ENCODE results near the gene COMT. TPM values are rescaled to one million over a fixed set of nuclear protein-coding genes. Genes with fewer than 3 reads are reported as not detected.

COMT gene
- polyA plus RNA-seq, 3 donors: 116 to 143 (median 126) TPM

DNA sequence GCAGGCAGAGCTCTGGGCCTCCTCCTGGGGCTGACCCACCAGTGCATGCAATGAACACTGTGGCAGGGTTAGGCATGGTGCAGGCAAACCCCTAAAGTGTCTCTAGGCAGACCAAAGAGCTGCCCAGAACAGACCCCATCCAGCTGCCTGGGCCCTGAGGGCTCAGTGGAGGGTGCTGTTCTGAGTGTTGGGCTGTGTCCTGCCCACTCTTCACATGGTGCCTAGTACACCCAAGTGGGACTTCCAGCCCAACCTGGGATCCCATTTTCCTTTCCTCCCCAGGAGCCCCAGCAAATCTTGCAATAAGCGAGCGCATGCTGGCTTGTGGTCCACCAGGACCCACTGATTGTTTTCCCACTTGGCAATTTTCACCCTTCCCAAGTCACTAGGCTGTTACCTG lies 48.6 kb downstream of the COMT start:
- DNase-seq: no peak

DNA sequence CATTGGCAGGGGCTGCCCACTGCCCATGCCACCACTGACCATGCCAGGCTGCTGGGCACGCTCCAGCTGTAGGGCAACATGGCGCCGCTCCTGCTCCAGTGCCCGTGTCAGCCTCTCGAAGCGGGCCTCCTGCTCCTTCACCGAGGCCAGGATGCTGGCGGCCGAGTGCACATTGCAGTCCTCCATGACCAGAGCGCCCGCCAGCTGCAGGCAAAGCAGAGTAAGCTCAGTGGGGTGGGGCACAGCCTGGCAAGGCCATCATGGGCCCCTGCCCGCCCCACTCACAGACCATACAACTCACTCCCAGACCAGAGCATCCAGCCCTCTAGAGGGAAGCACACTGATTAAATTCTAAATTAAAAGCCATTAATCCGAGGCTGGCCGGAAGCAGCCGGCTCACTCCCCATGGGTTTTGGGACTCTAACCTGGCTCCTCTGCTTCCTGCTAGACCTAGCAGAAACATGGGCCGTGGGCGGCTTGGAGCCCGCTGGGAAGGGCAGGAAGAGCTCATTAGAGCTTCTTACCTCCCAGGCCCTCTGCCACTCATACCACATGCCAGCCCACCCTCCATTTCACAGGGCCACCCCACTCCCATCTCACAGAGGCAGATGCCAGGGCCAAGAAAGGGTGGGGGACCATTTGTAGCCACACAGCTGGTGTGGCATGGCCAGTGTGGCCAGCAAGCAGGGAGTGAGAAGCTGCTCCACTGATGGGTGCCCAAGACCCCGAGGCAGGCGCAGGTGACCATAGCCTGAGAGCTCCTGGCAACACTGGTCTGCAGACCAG lies 49.2 kb downstream of the COMT start:
- no peak for DNase-seq

DNA sequence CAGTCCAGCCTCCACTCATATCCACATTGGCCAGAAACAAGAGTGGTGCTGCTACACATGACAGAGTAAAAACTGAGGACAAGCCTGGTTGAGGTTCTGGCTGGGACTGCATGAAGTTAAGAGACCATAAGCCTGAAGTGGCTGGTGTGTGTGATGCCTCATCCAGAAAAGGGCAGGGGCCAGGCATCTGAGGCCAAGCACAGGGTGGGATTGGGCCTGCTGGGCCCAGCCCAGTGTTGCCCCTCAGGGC lies 49.7 kb downstream of the COMT start:
- no peak for DNase-seq

DNA sequence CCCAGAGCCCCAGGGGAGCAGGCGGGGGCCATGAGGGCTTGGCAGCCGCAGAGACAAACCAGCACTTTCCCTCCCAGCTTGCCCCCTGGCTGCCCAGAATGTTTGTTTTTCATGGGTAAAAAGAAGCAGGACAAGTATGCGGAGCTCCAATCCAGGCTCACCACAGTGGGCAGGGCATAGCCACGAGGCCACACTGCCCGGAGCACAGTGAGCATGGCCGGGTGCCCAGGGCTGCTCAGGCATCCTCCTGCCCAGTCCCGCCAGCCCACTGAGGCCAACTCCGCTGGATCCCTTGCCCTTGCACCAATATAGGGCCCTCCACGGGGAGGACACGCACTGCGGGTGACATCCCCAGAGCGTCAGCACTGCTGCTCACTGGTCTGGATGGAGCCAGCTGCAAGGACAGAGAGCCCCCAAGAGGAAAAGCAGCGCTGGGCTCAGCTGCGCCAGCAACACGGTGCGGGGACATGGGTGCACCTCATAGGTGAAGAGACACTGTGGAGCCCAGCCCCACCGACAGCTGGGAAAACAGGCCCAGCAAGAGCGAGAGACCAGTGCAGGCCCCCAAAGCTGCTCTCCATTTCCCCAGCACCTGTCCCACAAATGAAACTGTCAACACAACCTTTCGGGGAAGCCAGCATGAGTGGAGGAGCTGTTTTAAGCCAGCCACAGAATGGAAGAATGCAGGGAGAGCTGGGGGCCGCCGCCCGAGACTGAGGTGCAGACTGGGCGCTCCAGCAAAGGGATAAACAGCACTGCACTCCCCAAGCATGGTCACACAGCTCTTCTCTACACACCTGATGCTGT lies 50.3 kb downstream of the COMT start:
- no peak for DNase-seq

DNA sequence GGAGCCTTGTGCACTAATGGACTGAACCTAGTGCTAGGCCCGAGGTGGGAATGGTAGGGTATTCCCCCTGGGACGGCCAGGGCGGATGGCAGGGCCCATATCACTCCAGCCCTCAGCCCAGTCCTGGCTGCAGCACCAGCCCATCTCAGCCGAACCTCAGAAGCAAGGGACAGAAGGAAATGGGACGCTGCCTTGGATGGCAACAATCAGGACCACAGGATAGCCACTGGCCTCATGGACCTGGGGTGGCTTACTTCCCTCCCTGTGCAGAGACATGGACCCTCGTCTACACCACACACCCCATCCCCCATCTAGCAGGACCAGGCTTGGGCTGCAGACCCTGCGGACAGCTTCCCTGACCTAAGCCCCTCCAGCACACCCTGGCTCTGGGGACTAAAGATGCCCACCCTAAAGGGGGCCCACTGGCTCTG lies 50.9 kb downstream of the COMT start:
- DNase-seq: no peak

DNA sequence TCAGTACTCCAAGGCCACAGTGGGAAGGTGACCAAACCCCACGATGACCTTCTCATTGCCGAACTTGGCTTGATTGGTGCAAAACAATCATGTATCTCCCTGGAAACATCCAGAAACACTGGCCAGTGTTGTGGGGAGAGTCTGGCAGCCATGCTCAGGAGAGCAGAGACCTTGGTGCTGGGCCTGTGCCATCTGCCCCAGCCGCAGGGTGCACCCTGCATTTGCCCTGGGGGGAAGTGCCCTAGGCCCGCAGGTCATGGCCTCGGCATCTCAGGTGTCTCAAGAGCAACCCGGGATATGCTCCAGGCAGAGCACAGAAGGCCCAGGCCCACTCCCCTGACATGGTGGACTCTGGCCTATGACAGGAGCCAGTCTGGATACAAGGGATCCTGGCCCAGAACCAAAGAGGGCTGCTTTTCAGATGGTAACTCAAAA lies 51.4 kb downstream of the COMT start:
- no peak for DNase-seq

DNA sequence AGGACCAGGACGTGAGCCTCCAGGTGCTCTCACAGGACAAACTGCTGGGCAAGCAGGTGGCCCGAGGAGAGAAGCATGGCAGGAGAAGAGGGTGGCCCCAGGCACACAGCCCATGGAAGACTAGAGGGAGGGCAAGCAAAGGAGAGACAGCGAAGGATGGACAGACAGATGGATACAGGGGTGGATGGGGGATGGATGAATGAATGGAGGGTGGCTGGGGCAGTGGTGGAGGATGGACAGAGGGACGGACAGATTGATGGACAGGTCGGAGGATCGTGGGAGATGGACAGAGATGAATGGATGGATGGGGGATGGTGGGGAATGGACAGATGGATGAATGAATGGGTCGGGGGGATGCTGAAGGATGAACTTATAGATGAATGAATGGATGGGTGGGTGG lies 52.4 kb downstream of the COMT start:
- no peak for DNase-seq

DNA sequence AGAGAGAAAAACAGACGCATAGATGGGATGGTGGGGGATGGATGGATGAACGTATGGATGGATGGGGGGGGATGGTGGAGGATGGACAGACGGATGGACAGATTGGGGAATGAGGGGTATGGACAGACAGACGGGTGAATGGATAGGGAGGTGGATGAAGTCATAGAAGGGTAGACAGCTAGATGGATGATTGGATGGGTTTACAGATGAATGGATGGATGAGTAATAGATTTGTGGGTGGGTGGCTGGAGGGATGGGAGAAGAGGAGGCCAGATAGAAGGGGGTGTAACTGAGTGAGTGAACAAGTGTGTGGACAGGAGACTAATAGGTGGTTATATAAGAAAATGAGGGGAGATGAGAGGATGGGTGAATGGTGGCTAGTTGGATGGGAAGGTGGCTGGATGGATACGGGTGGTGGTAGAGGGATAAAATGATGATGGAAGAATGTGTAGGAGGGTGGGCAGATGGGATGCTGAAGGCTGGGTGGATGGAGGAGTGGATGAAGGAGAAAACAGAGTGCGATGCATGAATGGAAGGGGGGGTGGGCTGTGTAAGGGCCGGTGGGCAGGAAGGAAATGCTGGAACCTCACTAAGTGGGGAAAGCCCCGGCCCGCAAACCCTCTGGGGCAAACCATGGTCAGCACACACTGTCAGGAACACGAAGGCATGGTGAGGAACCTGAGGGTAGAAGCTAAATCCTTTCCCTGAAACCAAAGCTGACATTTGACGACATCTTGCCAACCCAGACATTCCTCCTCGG lies 53.5 kb downstream of the COMT start:
- no peak for DNase-seq

DNA sequence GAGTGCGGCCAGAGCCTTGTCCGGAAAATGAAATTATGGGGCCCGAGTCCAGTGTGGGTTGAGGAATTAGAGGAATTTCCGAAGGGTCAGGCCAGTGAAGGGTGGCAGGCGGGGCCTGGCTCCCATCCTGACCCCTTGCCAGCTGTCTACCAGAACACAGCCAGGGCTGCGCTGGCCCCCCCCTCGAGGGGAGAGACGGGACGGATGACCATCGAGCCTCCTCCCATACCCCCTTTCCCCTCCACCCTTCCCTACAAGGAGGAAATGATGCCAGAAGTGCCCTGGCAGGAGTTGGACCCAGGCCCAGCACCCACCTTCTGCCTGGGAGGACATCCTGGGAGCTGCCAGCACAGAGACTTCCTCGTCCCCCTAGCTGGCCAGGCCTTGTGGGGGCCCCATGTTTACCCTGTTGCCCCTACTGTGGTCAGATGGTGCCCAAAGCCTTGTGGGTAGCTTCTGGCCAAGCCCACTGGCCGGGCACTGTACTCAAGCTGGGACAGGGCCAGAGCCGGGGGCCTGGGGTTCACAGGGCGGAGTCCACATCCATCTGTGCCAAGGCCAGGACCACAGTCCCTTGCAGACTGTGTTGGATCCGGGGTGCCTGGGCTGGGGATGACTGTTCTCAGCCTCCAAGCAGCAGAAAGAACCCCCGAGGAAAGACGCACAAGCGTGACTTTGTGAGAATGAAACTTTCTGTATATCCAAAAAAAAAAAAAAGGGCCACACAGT lies 54.2 kb downstream of the COMT start:
- peak; percentile 26 for DNase-seq

DNA sequence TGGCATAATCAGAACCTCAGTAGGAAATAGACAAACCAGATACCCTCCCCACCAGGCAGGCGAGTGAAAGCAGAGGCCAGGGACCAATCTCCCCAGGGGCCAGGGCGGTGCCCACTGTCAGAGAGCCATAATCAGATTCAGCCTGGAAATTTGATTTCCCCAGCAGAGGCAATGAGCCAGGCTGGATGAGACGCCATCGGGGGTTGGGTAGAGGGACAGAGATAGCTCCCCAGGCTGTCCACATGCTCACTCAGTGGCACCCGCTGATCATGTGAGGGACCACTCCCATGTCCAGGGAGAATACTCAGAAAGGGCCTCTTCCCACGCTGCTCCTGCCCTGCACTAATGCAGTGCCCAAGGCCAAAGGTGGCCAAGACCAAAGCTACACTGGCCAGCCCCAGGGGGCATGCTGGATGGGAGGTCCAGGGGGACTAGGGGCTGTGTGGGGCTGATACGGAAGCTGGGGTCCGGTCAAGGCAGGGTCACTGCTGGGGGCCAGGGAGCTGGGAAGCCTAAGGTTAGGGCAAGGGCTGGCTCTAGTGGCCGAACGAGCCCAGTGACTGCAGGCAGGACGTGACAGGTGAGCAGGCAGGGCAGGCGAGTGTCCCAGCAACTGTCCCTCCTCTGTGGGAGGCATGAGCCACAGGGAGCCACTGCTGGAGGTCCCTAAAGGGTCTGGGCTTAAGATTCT lies 55.3 kb downstream of the COMT start:
- DNase-seq: no peak

DNA sequence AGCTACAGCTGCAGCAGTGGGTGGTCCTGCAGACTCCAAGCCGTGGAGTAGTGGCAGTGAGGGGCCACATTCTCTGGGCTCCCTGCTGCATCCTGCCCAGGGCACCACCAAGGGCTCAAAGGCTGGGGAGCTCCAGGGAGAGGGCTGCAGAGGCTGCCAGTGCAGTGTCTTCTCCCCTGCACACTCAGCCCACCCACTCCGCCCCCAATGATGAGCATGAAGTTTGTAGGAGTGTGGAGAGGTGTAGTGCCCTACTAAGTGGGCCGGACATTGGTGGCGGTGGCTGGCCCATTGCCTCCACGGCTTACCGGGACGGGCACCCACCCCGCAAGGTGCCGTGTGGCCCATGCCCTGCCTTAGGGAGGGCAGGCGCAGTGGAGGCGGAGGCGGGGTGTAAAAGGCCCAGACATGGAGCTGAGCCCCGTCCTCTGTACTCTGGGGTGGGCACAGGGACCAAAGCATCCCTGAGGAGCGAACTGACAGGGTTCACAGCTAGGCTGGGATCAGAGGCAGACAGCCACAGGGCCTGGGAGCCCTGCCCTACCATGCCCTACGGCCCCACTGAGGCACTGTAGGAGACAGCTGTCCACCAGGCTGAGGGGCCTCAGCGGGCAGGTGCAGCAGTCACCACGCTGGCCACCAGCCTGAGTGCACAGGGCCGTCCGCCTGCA lies 56.1 kb downstream of the COMT start:
- DNase-seq: no peak

DNA sequence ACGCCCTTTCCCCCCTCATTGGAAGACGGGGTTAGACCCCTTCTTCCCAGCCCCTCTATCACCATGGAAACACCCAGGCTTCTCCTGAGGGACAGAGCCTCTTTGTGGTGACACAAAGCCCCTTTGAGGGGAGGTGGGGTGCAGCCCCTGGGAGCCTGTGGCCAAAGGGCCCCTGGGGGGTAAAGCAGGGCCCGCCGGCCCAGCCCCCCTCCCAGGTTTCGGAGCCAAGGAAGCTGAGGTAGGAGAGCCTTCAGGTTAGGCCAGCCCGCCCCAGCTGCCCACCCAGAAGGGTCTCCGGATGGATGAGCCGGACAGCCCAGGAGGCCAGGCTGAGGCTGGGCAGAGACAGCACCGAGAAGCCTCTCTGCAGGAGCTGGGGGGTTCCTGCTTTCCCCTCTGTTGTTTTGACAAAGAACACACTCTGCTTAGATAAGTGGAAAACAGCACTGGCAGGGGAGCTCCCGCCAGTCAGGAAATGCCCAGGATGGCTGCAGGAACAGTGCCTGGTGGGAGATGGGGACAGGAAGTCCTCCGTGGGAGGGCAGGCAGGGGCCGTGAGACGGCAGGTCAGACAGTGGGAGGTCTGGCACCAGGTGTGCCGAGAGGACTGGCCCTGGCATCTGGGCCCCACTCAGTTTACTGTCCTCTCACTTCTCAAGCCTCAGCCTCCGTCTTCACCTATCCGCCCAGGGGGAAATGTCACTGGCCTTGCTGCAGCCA lies 56.8 kb downstream of the COMT start:
- DNase-seq: no peak

DNA sequence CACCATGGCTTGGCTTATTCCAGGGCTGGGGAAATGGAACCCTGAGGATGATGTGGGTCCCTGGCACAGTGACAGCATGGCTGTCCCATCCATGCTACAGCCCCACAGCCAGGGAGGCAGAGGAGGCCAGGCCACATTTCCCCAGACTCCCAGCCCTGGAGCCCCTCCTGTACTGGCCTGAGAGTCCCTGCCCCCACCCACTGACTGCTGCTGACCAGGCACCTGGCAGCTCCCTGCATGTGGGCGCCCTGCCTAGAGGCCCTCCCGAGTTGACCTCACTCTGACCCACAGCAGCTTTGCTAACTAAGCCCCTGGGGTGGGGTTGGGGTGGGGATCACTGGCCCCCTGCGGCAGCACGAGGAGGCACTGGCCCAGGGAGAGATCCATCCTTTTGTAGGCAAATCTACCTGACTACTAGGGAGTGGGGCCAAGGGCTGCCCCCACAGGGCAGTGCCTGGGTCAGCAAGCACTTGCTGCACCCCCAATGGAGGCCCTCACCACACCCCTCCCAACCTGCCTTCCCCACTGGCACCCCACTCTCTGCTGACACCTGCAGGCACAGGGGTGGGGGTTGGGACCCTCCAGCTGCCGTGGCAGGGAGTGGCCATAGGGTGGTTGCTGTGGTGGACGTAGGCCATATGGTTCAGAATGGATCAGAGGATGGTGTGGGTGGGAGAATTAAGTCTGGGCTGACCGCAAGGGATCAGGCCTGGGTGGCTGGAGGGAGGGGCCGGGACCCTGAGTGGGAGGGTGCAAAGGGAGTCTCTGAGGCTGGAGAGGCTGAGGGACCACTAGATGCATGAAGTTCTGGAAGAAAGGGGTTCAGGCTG lies 57.6 kb downstream of the COMT start:
- no peak for DNase-seq

DNA sequence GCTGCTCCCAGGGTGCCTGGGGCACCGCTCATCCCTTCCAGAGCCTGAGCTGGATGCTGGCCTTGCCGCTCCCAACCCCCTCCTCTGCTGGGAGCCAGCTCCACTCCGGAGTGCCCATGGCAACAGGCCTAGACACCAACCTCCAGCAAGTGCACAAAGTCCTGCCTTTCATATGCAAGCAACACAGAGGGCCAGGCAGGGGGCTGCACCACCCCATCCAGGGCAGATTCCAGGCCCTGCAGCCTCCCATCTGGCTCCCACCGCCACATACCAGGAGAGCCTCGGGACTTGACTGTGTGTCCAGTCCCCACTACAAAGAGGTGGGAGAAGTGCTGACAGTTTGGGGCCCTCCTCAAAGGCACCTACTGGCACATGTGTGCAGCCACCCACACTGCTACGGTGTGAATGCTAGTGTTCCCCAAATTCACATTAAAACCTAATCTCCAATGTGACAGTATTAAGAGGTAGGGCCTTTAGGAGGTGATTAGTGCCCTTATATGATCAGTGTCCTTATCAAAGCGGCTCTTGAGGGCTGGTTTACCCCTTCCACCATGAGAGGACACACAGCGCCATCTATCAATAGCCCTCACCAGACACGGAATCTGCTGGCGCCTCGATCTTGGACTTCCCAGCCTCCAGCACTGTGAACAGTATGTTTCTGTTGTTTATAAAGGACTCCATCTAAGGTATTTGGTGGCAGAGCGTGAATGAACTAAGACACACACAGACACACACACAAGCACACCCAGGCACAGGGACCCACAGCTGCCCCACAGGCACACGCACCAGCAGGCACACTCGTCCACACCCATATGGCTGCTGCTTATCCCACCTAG lies 58.9 kb downstream of the COMT start:
- no peak for DNase-seq

DNA sequence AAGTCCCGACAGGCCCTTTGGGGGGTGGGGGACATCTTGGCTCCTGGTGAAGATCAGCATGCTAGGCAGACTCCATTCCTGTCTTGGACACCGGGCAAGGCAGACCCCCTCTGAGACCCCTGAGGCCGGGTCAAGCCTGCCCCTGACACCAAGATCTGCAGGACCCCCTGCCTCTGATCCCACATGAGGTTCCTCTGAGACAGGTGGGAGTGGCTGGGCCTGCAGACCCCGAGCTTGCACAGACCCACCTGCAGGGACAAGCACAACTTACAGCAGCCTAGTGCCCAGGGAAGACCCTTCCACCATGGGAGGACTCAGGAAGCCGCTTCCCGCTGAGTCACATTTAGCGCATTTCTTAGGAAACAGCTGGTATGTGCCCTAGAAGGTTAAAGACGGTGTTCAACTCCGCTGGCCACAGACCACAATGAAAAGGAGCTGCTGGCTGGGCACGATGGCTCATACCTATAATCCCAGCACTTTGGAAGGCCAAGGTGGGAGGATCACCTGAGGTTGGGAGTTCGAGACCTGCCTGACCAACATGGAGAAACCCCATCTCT lies 59.6 kb downstream of the COMT start:
- no peak for DNase-seq

DNA sequence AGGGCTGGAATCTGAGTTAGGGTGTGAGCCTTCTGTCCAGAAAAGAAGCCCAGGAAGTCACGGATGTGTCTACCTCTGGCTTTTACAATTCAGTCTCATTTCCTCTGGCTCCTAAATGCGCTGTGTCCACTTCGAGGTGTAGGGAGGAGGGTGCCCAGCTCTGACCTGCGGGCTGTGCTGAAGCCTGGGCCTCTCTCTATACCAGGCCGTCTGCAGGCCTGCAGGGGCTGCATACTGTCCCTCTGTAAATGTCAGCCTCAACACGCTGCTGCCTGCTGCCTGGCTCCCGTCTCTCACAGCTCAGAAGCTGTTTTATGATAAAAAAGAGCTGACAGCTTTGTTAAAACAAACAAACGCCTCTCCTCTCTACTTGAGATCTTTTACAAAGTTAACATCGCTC lies 60.6 kb downstream of the COMT start:
- no peak for DNase-seq

DNA sequence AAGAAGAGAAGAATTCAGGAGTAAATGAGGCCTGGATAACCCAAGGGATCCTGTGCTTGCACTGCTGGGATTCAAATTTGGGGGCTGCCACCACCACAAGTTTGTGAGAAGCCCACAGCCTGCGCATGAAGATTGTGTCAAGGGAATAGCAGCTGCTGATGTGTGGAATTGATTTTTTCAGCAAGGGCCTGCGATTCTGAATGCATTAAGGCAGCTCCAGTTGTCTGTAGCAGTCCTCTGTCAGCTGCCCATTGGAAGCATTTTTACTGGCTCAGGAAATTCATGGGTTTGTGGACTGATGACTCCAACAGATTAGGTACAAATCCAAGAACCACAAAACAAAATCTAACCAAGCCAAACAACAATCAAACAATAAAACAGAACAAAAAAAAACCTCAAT lies 61.1 kb downstream of the COMT start:
- DNase-seq: no peak

DNA sequence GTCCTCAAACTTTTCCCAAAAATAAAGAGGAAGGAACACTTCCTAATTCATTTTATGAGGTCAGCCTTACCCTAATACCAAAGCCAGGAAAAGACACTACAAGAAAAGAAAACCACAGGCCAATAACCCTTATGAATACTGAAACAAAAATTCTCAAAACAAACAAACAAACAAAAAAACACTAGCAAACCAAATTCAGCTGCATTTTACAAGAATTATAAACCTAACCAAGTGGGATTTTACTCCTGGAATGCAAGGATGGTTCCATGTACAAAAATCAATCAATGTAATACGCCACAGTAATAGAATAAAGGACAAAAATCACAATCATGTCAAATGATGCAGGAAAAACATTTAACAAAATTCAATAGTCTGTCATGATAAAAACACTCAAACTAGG lies 61.7 kb downstream of the COMT start:
- no peak for DNase-seq

All from renal pelvis (tissue), 4 donors.